OCI-M2 (cell line): ENCODE measurements around the gene SHFL.

ENCODE experiments used
- DNase-seq: peaks from one replicate; lab custom pipeline; 2025; ENCODE audit not compliant: unreplicated experiment; lab: John Stamatoyannopoulos, UW

Gene SHFL

DNA sequence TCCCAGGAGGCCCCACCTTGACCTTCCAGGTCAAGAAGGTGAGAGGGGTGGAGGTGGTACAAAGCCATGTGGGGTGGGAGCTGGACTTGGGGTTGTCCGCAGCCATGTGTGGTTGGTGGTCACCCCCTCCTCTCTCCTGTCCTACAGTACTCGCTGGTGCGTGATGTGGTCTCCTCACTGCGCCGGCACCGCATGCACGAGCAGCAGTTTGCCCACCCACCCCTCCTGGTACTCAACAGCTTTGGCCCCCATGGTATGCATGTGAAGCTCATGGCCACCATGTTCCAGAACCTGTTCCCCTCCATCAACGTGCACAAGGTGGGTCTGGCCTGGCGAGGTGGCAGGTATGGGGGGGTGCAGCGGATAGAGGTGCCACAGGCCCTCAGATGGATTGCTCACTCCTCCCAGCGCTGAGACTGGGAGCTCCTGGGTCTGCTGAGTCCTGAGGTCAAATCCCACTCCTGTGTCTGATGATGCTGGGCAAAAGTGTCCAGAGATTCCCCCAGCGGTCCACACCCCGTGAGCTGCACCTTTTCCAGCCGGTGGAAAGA is 21.8 kb downstream of the SHFL start:
- DNase-seq, result no peak

DNA sequence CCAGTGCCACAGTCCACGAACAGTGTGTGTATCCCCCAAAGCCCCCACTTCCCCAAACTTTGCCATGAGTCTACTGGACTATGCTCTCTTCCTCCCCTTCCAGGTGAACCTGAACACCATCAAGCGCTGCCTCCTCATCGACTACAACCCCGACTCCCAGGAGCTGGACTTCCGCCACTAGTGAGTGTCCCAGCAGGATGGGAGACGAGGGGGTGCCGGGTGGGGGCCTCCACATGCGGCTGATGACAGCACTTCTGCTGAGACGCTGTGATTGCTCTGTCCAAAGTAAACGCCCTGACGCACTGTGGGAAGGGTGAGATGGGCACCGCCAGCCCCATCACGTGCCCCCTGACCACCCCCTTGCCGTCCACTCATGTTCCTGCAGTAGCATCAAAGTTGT is 23.4 kb downstream of the SHFL start:
- no peak for DNase-seq

DNA sequence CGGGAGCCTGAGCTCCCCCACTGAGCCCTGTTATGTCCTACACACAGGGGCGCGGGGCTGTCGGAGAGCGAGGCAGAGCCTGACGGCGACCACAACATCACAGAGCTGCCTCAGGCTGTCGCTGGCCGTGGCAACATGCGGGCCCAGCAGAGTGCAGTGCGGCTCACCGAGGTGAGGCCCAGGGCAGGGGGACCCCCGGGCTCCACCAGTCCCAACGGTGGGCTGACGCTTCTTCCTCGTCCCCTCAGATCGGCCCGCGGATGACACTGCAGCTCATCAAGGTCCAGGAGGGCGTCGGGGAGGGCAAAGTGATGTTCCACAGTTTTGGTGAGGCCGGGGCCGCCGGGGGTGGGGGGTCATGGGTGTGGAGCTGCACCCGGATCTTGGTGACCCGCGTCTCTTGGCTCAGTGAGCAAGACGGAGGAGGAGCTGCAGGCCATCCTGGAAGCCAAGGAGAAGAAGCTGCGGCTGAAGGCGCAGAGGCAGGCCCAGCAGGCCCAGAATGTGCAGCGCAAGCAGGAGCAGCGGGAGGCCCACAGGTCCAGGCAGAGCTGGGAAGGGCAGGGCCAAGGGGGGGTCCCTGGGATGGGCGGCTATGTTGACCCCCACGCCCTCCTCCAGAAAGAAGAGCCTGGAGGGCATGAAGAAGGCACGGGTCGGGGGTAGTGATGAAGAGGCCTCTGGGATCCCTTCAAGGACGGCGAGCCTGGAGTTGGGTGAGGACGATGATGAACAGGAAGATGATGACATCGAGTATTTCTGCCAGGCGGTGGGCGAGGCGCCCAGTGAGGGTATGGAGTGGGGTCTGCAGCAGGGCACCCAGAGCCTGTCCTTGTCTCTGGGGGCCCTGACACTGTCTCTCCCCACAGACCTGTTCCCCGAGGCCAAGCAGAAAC is 24.2 kb downstream of the SHFL start:
- no peak for DNase-seq

DNA sequence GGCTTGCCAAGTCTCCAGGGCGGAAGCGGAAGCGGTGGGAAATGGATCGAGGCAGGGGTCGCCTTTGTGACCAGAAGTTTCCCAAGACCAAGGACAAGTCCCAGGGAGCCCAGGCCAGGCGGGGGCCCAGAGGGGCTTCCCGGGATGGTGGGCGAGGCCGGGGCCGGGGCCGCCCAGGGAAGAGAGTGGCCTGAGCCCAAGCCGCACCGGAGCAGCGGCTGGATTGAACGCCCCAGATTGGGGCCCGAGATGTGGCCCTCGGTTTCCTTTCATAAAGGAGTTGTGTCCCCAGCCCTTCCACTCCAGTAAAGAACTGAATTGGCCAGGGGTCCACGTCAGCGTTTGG is 24.8 kb downstream of the SHFL start:
- no peak for DNase-seq

DNA sequence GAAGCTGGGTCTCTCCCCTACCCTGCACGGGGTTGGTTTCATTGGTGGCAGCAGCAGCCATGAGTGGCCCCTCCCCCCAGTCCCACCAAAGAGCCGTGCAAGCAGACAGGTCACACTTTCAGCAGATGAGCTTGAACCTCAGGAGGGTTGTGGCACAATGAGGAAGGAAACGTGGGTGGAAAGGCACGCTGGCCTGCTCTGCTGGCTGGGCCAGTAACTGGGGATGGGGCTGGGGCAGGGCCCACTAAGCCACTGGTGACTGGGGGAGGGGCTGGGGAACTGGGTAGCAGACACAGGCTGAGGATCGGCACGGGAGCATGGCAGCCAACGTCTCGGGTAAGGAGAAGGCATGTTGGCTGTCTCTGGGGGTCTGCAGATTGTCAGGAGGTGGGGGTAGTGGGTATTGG is 25.3 kb downstream of the SHFL start, which contains the start of gene P2RY11:
Gene P2RY11 (plus strand): TSS at position 289 of the 407 bp plus-strand sequence. CDS start 29 bp downstream, at position 318.
- no peak for DNase-seq

DNA sequence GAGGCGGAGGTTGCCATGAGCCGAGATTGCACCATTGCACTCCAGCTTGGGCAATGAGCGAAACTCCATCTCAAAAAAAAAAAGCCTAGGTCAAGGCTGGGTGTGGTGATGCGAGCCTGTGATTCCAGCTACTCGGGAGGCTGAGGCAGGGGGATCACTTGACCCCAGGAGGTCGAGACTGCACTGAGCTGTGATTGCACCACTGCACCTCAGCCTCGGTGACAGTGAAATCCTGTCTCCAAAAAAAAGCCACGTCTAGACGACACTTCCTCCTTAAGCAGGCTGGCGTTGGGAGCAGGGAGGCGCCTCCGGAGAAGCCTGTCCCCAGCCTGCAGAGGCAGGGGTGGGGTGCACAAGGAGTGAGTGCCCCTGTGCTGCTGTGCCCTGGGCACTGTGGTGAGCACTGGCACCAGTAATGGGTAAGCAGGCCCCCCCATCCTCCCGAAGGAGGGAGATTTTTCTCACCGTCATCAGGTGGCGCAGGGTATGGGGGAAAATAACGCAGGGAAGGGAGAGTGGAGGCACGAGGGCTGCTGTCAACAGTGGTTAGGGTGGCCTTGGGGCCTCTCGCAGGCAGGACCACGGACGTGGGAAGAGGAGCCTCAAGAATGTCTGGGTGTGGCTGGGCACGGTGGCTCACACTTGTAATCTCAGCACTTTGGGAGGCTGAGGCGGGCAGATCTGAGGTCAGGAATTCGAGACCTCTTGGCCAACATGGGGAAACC is 26.1 kb downstream of the SHFL start:
- DNase-seq, result no peak

DNA sequence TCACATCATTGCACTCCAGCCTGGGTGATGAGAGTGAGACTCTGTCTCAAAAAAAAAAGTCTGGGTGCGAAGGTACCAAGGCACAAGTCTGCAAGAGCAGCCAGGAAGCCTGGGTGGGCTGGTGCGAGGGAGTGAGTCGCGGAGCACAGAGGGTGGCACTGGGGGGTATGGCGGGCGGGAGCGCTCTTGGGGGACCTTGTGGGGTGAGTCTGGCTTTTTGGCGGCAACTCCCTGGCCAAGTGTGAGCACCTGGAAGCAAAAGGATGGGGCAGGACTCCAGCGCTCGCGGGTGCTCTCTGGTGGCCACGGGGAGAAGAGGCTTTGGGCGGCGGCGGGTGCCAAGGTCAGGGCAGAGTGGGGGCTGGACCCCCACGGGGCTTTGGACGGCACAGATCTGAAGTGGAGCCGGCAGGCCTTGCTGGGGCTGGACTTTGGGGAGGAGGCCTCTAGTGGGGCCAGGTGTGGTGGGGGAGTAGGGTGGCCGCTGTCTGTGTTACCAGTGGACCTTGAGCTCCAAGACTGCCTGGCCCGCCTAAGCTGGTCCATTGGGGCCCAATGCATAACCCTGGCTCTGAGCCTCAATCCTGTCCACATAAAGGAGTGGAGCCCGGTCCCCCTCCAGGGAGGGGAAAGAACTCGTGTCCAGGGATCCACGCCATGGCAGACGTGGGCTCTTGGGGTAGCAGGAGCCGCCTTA is 26.9 kb downstream of the SHFL start:
- no peak for DNase-seq

DNA sequence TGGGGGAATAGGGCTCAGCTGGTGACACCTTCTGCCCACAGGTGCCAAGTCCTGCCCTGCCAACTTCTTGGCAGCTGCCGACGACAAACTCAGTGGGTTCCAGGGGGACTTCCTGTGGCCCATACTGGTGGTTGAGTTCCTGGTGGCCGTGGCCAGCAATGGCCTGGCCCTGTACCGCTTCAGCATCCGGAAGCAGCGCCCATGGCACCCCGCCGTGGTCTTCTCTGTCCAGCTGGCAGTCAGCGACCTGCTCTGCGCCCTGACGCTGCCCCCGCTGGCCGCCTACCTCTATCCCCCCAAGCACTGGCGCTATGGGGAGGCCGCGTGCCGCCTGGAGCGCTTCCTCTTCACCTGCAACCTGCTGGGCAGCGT is 27.5 kb downstream of the SHFL start:
- no peak for DNase-seq

DNA sequence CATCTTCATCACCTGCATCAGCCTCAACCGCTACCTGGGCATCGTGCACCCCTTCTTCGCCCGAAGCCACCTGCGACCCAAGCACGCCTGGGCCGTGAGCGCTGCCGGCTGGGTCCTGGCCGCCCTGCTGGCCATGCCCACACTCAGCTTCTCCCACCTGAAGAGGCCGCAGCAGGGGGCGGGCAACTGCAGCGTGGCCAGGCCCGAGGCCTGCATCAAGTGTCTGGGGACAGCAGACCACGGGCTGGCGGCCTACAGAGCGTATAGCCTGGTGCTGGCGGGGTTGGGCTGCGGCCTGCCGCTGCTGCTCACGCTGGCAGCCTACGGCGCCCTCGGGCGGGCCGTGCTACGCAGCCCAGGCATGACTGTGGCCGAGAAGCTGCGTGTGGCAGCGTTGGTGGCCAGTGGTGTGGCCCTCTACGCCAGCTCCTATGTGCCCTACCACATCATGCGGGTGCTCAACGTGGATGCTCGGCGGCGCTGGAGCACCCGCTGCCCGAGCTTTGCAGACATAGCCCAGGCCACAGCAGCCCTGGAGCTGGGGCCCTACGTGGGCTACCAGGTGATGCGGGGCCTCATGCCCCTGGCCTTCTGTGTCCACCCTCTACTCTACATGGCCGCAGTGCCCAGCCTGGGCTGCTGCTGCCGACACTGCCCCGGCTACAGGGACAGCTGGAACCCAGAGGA is 28.0 kb downstream of the SHFL start:
- DNase-seq, result no peak

DNA sequence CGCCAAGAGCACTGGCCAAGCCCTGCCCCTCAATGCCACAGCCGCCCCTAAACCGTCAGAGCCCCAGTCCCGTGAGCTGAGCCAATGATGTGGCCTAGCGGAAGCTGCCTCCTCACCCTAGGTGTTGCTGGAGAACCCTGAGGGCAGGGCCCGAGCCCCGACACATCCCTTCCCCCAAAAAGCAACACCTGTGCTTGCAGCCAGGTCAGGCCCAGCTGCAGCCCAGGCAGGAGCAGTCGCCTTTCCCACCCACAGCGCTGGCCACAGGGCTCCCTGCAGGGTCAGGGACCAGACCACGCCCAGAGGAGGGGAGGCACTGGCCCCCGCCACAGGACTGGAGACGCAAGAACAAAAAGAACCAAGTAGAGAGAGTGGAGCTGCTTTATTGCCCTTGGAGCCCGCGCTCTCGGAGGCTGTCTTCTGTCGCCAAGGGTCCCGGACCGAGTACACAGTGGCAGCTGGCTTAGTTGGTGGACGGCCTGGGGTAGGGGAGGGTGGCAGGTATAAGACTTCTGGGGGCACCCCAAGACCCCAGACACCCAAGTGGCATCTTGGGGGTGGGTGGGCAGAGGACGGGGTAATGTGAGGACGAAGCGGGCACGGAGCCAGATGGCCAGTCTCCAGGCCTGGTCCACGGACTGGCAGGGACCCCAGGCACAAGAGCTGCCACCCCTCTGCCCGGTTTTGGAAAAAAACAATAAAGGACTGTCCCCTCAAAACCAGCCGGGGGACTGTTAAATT is 28.7 kb downstream of the SHFL start:
- DNase-seq, result no peak

DNA sequence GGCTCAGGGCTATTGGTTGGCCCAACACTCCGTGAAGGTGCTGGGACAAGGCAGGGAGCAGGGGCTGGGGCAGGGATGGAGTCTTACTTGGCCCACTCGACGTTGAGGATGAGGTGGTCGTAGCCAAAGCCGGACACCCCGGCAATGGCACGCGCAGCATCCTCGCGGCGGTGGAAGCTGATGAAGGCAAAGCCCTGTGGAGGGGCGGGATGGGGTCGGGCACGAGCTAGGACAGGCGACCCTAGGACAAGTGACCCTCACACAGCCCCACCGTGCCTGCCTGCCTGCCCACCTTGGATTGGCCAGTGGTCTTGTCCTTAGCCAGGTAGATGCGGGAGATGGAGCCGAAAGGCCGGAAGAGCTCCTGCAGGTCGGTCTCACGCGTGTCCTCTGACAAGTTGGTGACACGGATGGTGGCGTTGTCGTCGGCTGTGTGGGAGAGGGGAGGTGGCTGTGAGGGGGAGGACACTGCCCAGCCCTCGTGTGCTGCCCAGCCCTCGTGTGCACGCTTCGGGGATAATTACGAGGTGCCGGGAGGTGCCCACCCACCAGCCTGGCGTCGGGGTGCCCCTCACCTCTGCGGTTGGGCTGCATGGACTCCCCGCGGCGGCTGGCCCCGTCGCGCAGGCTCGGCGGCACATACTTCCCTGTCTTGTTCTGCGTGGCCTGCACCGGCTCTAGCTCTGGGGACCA is 29.4 kb downstream of the SHFL start:
- DNase-seq, result no peak

DNA sequence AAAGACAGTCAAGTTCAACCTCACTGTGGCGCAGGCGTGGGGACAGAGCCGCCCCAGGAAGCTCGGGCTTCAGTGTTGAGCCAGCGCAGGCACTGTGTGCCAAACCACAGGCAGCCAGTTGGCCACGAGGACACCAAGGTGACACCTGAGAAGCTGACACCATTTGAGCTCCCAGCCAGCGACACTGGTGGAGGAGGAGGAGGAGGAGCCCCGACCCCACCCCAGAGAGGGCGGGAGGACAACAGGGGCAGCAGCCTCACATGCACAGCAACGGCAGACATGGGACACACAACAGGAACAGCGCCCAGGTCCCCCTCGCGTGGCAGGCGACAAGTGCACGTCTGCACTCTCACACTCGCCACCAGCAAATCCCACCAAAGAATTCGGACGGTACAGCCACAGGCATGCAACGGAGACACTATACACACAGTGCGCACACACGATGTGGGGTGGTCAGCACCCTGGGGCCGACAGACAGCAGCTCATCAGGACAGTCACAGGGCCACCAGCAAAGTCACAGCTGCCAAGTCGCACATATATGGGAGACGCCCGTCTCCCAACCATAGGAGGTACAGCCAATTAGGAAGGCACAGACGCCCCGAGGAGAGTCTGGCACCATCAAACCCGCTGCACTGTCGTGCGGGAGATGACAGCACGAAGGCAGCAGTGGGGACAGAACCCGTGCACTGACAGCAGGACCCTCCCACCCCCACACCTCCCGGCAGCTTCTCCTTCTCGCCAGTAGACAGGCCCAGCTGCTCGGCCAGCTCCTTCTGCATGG is 30.2 kb downstream of the SHFL start:
- no peak for DNase-seq

DNA sequence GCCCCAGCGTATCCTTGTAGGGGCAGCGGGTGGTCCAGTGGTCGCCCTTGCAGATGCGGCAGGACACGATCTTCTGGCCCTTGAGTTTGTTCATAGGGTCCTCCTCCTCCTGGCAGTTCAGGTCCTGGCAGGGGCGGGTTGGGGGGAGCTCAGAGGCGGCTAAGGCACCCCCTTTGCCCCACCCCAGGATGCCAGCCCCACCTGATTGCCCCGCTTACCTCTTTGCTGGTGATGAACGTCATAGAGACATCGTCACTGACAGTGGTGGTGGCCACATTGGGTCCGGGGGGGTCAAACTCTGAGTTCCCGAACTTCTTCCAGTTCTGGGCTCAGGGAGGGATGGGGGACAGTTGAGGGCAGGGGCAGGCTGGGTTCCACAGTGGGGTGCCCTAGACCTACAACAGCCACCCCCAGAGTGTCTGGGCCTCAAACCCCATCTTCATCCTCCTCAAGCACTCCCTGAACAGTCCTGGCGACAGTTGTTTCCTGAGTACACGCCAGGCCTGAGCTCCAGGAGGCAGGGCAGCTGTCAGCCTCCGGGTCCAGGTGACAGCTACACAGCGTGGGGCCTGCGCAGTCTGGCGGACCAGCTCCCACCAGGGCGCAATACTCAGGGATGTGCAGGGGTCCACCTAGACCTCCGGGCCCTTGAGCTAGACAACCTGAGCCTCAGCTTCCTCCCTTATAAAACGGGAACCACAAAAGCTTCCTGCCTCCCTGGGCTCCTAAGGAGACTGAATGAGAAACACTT is 30.9 kb downstream of the SHFL start:
- DNase-seq, result no peak

DNA sequence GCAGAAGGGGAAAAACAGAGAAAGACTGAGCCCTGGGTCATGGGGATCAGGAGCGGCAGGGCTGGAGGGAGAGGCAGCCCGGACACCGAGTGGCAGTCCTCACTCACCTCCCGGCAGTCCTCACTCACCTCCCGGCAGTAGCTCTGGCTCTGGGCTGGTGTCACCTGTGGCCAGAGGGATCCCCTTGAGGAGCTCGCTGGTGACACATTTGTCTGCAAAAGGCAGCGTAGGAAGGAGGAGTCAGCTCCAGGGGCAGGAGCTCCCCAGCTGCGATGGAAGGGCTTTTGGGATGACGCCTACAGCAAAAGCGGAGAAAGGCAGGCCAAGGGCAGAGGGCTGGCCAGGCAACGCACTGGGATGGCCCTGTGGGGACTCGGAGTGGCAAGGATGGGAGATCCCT is 32.8 kb downstream of the SHFL start:
- DNase-seq, result no peak

DNA sequence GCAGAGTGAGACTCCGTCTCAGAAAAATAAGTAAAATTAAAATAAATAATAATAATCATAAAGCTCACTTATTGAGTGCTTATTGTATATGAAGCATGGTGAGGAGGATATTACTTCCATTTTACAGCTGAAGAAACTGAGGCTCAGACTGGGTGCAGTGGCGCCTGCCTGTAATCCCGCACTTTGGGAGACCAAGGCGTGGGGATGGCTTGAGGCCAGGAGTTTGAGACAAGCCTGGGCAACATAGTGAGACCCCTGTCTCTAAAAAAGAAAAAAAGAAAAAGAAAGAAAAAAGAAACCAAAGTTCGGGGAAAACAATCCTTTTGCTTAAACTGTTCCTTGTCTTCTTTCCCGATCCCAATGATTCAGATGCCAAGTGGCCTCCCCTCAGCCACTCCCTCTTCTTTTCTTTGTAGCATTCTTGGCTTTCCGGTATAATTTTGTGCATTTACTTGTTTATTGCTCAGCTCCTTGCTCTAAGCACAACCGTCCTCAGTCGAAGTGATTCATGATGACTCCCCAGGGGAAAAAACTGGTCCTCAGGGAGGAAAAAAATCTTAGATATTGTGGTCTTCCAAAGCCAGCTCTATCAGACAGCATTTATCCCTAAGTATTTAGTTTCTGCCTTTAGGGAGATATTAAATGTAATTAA is 34.5 kb downstream of the SHFL start:
- DNase-seq, result no peak

DNA sequence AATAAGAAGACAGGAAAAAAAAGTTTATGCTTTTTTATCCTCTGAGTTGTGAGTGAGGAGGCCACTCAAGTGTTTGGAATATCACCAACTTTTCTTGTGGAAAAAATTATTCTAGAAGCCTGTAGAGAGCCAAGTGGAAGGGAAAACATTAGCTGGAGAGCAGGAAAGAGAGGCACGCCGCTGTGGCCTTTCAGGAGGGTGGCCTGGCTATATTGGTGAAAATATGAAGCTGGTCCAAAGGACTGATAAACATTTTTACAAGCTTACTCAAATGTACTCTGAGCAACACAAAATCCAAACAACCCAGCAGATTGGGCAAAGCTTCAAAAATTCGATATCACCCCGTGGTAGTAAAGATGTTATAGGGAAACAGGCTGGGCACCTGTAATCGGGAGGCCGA is 35.9 kb downstream of the SHFL start:
- no peak for DNase-seq

DNA sequence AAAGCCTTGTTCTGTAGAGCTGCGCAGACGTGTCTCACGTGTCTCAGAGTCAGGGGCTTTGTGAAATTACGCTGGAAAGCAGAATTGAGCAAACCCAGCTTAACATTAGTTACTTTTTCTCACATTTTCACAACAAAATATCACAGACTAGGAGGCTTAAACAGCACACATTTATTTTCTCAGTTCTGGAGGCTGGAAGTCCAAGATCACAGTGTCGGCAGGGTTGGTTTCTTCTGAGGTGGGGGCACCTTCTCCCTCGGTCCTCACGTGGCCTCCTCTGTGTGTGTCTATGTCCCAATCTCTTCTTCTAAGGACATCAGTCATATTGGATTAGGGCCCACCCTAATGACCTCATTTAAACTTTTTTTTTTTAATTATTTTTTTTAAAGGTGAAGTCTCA is 38.3 kb downstream of the SHFL start:
- DNase-seq, result no peak

DNA sequence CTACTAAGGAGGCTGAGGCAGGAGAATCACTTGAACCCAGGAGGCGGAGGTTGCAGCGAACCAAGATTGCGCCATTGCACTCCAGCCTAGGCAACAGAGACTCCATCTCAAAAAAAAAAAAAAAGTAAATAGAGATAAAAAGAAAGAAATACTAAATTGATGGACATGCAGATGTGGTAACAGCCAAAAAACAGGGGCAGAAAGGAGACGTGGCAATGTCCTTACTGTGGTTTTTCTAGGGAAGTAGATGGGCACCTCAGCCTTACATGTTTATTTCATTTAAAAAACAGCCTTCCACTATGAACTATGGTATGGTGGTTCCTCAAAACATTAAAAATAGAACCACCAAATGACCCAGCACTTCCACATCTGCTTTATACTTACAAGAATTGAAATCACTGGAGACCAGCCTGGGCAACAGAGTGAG is 40.1 kb downstream of the SHFL start:
- DNase-seq, result no peak
